Liver (tissue), 9 donors: ENCODE data around the gene ZNF652. TPM values are rescaled to one million over a fixed set of nuclear protein-coding genes. Genes with fewer than 3 reads are reported as not detected.

Experiments
- DNase-seq: peaks from one replicate; pipeline ENCODE4 v3.0.0-alpha.2; 2017; ENCODE audit warnings: low spot score
- H3K27ac ChIP-seq, 2 donors: one replicate each; pipeline ENCODE4 v1.7.0; 2013; ENCODE audit warnings: inconsistent platforms in 2 of 2, low read length in 2 of 2, control low read depth in 1 of 2, low read depth in 1 of 2, mild to moderate bottlenecking in 1 of 2
- H3K27me3 ChIP-seq, 4 donors: one replicate each; pipeline versions ENCODE4 v1.6.1 to v1.7.0; 2013; ENCODE audit warnings: low read length in 3 of 4, inconsistent platforms in 1 of 4, mild to moderate bottlenecking in 1 of 4, moderate library complexity in 1 of 4; ENCODE audit not compliant: control insufficient read depth in 4 of 4, insufficient read depth in 4 of 4
- H3K36me3 ChIP-seq, 4 donors: one replicate each; pipeline versions ENCODE4 v1.6.1 to v1.7.0; 2013; ENCODE audit warnings: low read length in 3 of 4, mild to moderate bottlenecking in 3 of 4, low read depth in 1 of 4, moderate library complexity in 1 of 4; ENCODE audit not compliant: control insufficient read depth in 4 of 4, insufficient read depth in 3 of 4
- H3K4me1 ChIP-seq, 4 donors: one replicate each; pipeline versions ENCODE4 v1.6.1 to v1.7.0; 2013; ENCODE audit warnings: low read length in 3 of 4, mild to moderate bottlenecking in 3 of 4, moderate library complexity in 1 of 4; ENCODE audit not compliant: control insufficient read depth in 4 of 4, insufficient read depth in 4 of 4
- H3K4me3 ChIP-seq, 3 donors: one replicate each; pipeline versions ENCODE4 v1.6.1 to v1.7.0; 2013; ENCODE audit warnings: low read length in 3 of 3, control low read depth in 1 of 3, low read depth in 1 of 3, mild to moderate bottlenecking in 1 of 3
- H3K9ac ChIP-seq, 2 donors: one replicate each; pipeline ENCODE4 v1.7.0; 2013; ENCODE audit warnings: low read length in 2 of 2, mild to moderate bottlenecking in 2 of 2, moderate library complexity in 2 of 2, control low read depth in 1 of 2, low read depth in 1 of 2
- H3K9me3 ChIP-seq, 4 donors: one replicate each; pipeline versions ENCODE4 v1.6.1 to v1.7.0; 2013; ENCODE audit warnings: low read length in 3 of 4; ENCODE audit not compliant: control insufficient read depth in 4 of 4
- EGR1 ChIP-seq, 2 donors: IDR thresholded peaks; 2 replicates each; pipeline ENCODE4 v1.6.1; 2016 to 2018; ENCODE audit warnings: antibody characterized with exemption in 2 of 2, low read depth in 2 of 2
- FOXA1 ChIP-seq: IDR thresholded peaks from 2 replicates; pipeline ENCODE4 v1.6.1; 2016; ENCODE audit warnings: antibody characterized with exemption
- FOXA2 ChIP-seq: IDR thresholded peaks from 2 replicates; pipeline ENCODE4 v1.6.1; 2016; ENCODE audit warnings: antibody characterized with exemption
- GABPA ChIP-seq, 2 donors: IDR thresholded peaks in 1 of 2; conservative IDR thresholded peaks in 1 of 2; 2 replicates each; pipeline ENCODE4 v1.6.1; 2016; ENCODE audit warnings: antibody characterized with exemption in 2 of 2, mild to moderate bottlenecking in 1 of 2, moderate library complexity in 1 of 2
- HNF4A ChIP-seq, 2 donors: conservative IDR thresholded peaks; 2 replicates each; pipeline ENCODE4 v1.6.1; 2016; ENCODE audit warnings: antibody characterized with exemption in 2 of 2, mild to moderate bottlenecking in 2 of 2
- HNF4G ChIP-seq: IDR thresholded peaks from 2 replicates; pipeline ENCODE4 v1.6.1; 2016; ENCODE audit warnings: antibody characterized with exemption
- JUND ChIP-seq, 2 donors: IDR thresholded peaks; 2 replicates each; pipeline ENCODE4 v1.6.1; 2016; ENCODE audit warnings: antibody characterized with exemption in 2 of 2
- NR2F2 ChIP-seq: IDR thresholded peaks from 2 replicates; pipeline ENCODE4 v1.6.1; 2016; ENCODE audit warnings: antibody characterized with exemption
- RAD21 ChIP-seq, 2 donors: IDR thresholded peaks; 2 replicates each; pipeline ENCODE4 v1.6.1; 2016; ENCODE audit warnings: antibody characterized with exemption in 2 of 2, mild to moderate bottlenecking in 2 of 2
- RXRA ChIP-seq, 2 donors: IDR thresholded peaks; 2 replicates each; pipeline ENCODE4 v1.6.1; 2017 to 2018; ENCODE audit warnings: antibody characterized with exemption in 2 of 2, mild to moderate bottlenecking in 1 of 2
- SP1 ChIP-seq: IDR thresholded peaks from 2 replicates; pipeline ENCODE4 v1.6.1; 2018; ENCODE audit warnings: antibody characterized with exemption, mild to moderate bottlenecking
- TAF1 ChIP-seq: conservative IDR thresholded peaks from 2 replicates; pipeline ENCODE4 v1.6.1; 2016; ENCODE audit warnings: antibody characterized with exemption, mild to moderate bottlenecking
- YY1 ChIP-seq: IDR thresholded peaks from 2 replicates; pipeline ENCODE4 v1.6.1; 2016; ENCODE audit warnings: antibody characterized with exemption, mild to moderate bottlenecking
- WGBS: extraction: QIAGEN DNeasy Blood & Tissue Kit; methylation state at CpG from one replicate; pipeline ENCODE4 v1.1.7; 2013; 5-methylcytosine and 5-hydroxymethylcytosine counted together
- polyA plus RNA-seq, 2 donors: library from polyadenylated mRNA; stranded (reverse) in 1 of 2; unstranded in 1 of 2; fragments of 200-250 nt in 1 of 2; fragments of >200 nt in 1 of 2; fragmentation: Nextera tagmentation in 1 of 2; extraction: Ambion mirVana in 1 of 2; gene quantifications; one replicate each; pipeline versions ENCODE4 v1.2.1 to v1.2.3, GENCODE V29; 2013 to 2015
- total RNA-seq, 2 donors: library from RNA; depleted of rRNA; stranded (reverse); fragments of >200 nt; gene quantifications; one replicate each; pipeline ENCODE4 v1.2.3, GENCODE V29; 2014
- TF ChIP-seq, protein P1 (sequence below): IDR thresholded peaks from 2 replicates; pipeline ENCODE4 v1.6.1; 2016; ENCODE audit warnings: antibody characterized with exemption, mild to moderate bottlenecking
- TF ChIP-seq, protein P2 (sequence below): IDR thresholded peaks from 2 replicates; pipeline ENCODE4 v1.6.1; 2016; ENCODE audit warnings: antibody characterized with exemption
- TF ChIP-seq, protein P3 (sequence below): fragments of 150-350 bp; IDR thresholded peaks from 2 replicates; pipeline ENCODE4 v1.5.1; 2017; ENCODE audit warnings: improper control_type of control experiment, low read depth, low read length; ENCODE audit not compliant: missing input control
- TF ChIP-seq, protein P4 (sequence below): IDR thresholded peaks from 2 replicates; pipeline ENCODE4 v1.6.1; 2016; ENCODE audit warnings: antibody characterized with exemption
- TF ChIP-seq, protein P5 (sequence below): IDR thresholded peaks from 2 replicates; pipeline ENCODE4 v1.6.1; 2016; ENCODE audit warnings: antibody characterized with exemption
- donor health status: healthy.
- donor health status: healthy.
- donor health status: healthy.
- donor health status: healthy.
- donor health status: healthy.

The ZNF652 gene
- total and polyA plus RNA-seq, 4 donors, result 5.3 to 23.1 (median 17.5) TPM

DNA sequence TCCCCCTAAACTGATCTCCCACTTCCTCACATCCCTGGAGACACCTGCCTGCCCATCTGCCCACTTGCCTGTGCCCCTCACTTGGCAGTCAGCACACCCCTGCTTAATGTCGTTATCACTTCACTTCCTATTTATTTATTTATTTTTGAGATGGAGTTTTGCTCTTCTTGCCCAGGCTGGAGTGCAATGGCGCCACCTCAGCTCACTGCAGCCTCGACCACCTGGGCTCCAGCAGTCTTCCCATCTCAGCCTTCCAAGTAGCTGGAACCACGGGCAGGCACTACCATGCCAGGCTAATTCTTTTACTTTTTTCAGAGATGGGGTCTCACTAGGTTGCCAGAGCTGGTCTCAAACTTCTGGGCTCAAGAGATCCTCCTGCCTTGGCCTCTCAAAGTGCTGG lies 108.0 kb downstream of the ZNF652 start (continued):
- TF ChIP-seq RAD21 (IDR thresholded peaks at IDR 0.05) (no peak), FOXA2 (no peak), TAF1 (no peak)
- TF ChIP-seq, protein P1, sequence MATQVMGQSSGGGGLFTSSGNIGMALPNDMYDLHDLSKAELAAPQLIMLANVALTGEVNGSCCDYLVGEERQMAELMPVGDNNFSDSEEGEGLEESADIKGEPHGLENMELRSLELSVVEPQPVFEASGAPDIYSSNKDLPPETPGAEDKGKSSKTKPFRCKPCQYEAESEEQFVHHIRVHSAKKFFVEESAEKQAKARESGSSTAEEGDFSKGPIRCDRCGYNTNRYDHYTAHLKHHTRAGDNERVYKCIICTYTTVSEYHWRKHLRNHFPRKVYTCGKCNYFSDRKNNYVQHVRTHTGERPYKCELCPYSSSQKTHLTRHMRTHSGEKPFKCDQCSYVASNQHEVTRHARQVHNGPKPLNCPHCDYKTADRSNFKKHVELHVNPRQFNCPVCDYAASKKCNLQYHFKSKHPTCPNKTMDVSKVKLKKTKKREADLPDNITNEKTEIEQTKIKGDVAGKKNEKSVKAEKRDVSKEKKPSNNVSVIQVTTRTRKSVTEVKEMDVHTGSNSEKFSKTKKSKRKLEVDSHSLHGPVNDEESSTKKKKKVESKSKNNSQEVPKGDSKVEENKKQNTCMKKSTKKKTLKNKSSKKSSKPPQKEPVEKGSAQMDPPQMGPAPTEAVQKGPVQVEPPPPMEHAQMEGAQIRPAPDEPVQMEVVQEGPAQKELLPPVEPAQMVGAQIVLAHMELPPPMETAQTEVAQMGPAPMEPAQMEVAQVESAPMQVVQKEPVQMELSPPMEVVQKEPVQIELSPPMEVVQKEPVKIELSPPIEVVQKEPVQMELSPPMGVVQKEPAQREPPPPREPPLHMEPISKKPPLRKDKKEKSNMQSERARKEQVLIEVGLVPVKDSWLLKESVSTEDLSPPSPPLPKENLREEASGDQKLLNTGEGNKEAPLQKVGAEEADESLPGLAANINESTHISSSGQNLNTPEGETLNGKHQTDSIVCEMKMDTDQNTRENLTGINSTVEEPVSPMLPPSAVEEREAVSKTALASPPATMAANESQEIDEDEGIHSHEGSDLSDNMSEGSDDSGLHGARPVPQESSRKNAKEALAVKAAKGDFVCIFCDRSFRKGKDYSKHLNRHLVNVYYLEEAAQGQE, result no peak

DNA sequence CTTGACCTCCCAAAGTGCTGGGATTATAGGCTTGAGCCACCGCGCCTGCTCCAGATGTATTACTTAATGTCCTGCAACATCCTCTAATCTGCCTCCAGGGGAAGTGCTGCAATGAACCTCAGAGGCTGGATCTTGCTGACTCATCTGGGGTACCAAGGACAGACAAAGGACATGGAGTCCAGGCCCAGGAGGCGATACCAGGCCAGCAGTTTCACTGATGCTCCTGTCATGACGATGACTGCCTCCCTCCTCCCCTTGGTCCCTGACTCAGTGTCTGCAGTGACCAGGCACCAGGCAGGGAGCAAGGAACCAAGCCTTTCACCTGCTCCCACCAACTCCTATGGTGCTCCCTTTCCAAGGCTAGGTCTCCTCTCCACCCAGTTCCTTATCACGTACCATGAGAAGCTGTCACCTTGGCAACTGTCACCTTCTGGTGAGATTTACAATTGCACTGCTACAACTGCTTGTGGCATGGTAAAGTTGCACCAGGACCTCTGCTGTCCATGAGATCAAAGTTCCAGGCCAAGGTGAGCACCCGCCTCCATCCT lies 109.8 kb downstream of the ZNF652 start:
- TF ChIP-seq, protein P2, sequence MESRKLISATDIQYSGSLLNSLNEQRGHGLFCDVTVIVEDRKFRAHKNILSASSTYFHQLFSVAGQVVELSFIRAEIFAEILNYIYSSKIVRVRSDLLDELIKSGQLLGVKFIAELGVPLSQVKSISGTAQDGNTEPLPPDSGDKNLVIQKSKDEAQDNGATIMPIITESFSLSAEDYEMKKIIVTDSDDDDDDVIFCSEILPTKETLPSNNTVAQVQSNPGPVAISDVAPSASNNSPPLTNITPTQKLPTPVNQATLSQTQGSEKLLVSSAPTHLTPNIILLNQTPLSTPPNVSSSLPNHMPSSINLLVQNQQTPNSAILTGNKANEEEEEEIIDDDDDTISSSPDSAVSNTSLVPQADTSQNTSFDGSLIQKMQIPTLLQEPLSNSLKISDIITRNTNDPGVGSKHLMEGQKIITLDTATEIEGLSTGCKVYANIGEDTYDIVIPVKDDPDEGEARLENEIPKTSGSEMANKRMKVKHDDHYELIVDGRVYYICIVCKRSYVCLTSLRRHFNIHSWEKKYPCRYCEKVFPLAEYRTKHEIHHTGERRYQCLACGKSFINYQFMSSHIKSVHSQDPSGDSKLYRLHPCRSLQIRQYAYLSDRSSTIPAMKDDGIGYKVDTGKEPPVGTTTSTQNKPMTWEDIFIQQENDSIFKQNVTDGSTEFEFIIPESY, result no peak
- TF ChIP-seq FOXA1, result no peak
- TF ChIP-seq RXRA (IDR thresholded peaks at IDR 0.05), result no peak
- TF ChIP-seq, protein P3, sequence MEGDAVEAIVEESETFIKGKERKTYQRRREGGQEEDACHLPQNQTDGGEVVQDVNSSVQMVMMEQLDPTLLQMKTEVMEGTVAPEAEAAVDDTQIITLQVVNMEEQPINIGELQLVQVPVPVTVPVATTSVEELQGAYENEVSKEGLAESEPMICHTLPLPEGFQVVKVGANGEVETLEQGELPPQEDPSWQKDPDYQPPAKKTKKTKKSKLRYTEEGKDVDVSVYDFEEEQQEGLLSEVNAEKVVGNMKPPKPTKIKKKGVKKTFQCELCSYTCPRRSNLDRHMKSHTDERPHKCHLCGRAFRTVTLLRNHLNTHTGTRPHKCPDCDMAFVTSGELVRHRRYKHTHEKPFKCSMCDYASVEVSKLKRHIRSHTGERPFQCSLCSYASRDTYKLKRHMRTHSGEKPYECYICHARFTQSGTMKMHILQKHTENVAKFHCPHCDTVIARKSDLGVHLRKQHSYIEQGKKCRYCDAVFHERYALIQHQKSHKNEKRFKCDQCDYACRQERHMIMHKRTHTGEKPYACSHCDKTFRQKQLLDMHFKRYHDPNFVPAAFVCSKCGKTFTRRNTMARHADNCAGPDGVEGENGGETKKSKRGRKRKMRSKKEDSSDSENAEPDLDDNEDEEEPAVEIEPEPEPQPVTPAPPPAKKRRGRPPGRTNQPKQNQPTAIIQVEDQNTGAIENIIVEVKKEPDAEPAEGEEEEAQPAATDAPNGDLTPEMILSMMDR, result no peak
- no peak for TF ChIP-seq HNF4A (conservative IDR thresholded peaks at IDR 0.05)
- TF ChIP-seq FOXA2, result no peak
- no peak for TF ChIP-seq JUND (IDR thresholded peaks at IDR 0.05)
- no peak for TF ChIP-seq RAD21 (IDR thresholded peaks at IDR 0.05)
- no peak for TF ChIP-seq EGR1 (IDR thresholded peaks at IDR 0.05; ENCODE audit: low read depth in 2 of 2)
- TF ChIP-seq NR2F2, result no peak
- Histone ChIP-seq H3K36me3 (no peaks in the 10 kb centered on the region), H3K9ac (no peak overlapping the region), H3K4me1 (no peaks in the 10 kb centered on the region), H3K27me3 (no peaks in the 10 kb centered on the region), H3K4me3 (no peak overlapping the region), H3K27ac (no peak overlapping the region), H3K9me3 (no peaks in the 10 kb centered on the region)
- no peak for DNase-seq
- WGBS, result 84% methylated on average over 6 of the region's 6 CpGs

DNA sequence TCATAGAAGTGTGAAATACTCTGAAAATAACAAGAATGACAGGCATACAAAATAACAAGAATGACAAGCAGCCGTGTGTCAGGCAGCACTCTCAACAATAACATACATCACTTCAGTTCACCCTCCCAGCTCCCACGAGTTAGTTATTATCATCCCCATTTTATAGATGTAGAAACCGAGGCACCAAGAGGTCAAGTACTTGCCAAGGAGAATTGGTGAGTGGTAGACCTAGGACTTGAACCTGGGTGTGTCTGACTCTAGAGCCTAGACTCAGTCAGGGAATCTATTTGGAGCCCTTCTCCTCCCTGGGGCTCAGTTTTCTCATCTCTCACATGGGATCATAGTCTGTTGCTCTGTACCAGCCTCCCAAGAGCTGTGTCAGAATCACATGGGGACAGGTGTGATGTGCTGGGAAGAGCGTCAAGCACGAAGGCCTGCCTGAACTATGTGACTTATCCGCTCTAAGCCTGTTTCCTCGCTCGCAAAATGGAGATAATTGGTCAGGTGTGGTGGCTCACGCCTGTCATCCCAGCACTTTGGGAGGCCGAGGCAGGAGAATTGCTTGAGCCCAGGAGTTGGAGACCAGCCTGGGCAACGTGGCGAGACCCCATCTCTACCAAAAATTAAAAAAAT lies 112.0 kb downstream of the ZNF652 start:
- 85% methylated on average over 12 of the region's 12 CpGs for WGBS
- Histone ChIP-seq H3K9me3 (no peaks in the 10 kb centered on the region), H3K36me3 (no peaks in the 10 kb centered on the region), H3K27ac (no peak overlapping the region), H3K9ac (no peak overlapping the region), H3K4me3 (no peak overlapping the region), H3K27me3 (no peaks in the 10 kb centered on the region), H3K4me1 (no peaks in the 10 kb centered on the region)
- TF ChIP-seq HNF4A (conservative IDR thresholded peaks at IDR 0.05) (no peak), GABPA (IDR thresholded peaks at IDR 0.05 in 1 of 2, conservative IDR thresholded peaks at IDR 0.05 in 1 of 2) (no peak), SP1 (no peak), JUND (IDR thresholded peaks at IDR 0.05) (no peak), FOXA2 (no peak), HNF4G (no peak), NR2F2 (no peak), EGR1 (IDR thresholded peaks at IDR 0.05; ENCODE audit: low read depth in 2 of 2) (no peak), RAD21 (IDR thresholded peaks at IDR 0.05) (no peak), TAF1 (no peak), YY1 (no peak)
- TF ChIP-seq, protein P4, sequence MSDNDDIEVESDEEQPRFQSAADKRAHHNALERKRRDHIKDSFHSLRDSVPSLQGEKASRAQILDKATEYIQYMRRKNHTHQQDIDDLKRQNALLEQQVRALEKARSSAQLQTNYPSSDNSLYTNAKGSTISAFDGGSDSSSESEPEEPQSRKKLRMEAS, result no peak
- TF ChIP-seq, protein P5, sequence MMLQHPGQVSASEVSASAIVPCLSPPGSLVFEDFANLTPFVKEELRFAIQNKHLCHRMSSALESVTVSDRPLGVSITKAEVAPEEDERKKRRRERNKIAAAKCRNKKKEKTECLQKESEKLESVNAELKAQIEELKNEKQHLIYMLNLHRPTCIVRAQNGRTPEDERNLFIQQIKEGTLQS, result no peak
- TF ChIP-seq, protein P2, result no peak
- no peak for DNase-seq
